Activated CD8-positive, alpha-beta T cell treated with anti-CD3 and anti-CD28 coated beads for 36 hours (primary cell): ENCODE measurements around the gene ZNF407. TPM values are rescaled to one million over a fixed set of nuclear protein-coding genes. Genes with fewer than 3 reads are reported as not detected.

Source experiments
- ATAC-seq: fragments of 200-7000 bp; cut with Tn5 transposase; one replicate; pipeline ENCODE4 v1.10.0; 2021; ENCODE audit warnings: mild to moderate bottlenecking, moderate library complexity
- CTCF ChIA-PET: fragments of 350-600 bp; sonication (Branson Sonifier 250); formaldehyde crosslinking; loops from one replicate; lab custom pipeline; 2021; ENCODE audit warnings: antibody characterized with exemption; lab: Charles Lee
- POLR2A ChIA-PET: fragments of 350-600 bp; sonication (Branson Sonifier 250); formaldehyde crosslinking; loops from one replicate; lab custom pipeline; 2021; ENCODE audit warnings: antibody characterized with exemption; lab: Charles Lee
- DNase-seq: peaks from one replicate; pipeline ENCODE4 v3.0.0-alpha.2; 2020
- H3K27ac Mint-ChIP-seq: one replicate; pipeline ENCODE4 v1.8.0; 2021; ENCODE audit warnings: mild to moderate bottlenecking, mixed read lengths
- H3K27me3 Mint-ChIP-seq: one replicate; pipeline ENCODE4 v1.8.0; 2021; ENCODE audit warnings: mixed read lengths
- H3K36me3 Mint-ChIP-seq: one replicate; pipeline ENCODE4 v1.8.0; 2021; ENCODE audit warnings: low read depth, mixed read lengths
- H3K4me1 Mint-ChIP-seq: one replicate; pipeline ENCODE4 v1.8.0; 2021; ENCODE audit warnings: low read depth, mixed read lengths
- H3K4me3 Mint-ChIP-seq: one replicate; pipeline ENCODE4 v1.8.0; 2021; ENCODE audit warnings: mild to moderate bottlenecking, moderate library complexity, mixed read lengths
- H3K9me3 Mint-ChIP-seq: one replicate; pipeline ENCODE4 v1.8.0; 2021; ENCODE audit warnings: mixed read lengths
- intact Hi-C: fragments of 100-400 bp; cut with micrococcal nuclease; formaldehyde crosslinking; loops from one replicate; pipeline ENCODE4 v1.10.0; 2022
- total RNA-seq, 2 experiments: library from RNA; stranded (reverse); gene quantifications; one replicate each; pipeline ENCODE4 v1.2.3, GENCODE V29; 2021
- TF ChIP-seq, protein P1 (sequence below): fragments of 200-600 bp; IDR thresholded peaks from one replicate; pipeline ENCODE4 v1.8.0; 2022; ENCODE audit warnings: antibody characterized with exemption, mild to moderate bottlenecking

The ZNF407 gene
- total RNA-seq, 2 experiments from 2014 or later, result 9.9 to 10.8 TPM

DNA sequence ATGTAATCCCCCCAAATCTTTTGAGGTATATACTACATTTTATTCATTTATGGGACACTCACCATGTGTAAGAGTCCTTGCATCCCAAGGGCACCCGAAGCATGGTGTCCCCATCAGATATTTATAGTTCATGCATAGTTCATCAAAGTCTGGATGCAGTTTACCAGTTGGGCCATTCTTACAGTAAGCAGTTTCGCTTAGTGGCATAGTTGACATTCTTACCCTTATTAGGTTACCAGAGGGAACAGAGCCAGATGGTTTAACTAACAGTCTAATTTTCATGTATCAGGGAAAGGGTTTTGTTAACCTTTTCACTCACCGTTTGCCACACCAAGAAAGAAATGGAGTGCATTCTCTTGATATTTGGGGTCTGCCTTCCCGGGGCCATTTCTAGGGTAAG lies 7.1 kb downstream of the ZNF407 start:
- Mint-ChIP-seq H3K27ac (no peak overlapping the region), H3K9me3 (no peaks in the 10 kb centered on the region), H3K36me3 (peaks cover 2% of the 10 kb centered on the region), H3K4me1 (peaks cover 13% of the 10 kb centered on the region), H3K27me3 (no peaks in the 10 kb centered on the region), H3K4me3 (no peak overlapping the region)
- ChIA-PET CTCF (no interaction called here), POLR2A (no interaction called here)
- DNase-seq (no peak), ATAC-seq (no peak)
- TF ChIP-seq, protein P1, sequence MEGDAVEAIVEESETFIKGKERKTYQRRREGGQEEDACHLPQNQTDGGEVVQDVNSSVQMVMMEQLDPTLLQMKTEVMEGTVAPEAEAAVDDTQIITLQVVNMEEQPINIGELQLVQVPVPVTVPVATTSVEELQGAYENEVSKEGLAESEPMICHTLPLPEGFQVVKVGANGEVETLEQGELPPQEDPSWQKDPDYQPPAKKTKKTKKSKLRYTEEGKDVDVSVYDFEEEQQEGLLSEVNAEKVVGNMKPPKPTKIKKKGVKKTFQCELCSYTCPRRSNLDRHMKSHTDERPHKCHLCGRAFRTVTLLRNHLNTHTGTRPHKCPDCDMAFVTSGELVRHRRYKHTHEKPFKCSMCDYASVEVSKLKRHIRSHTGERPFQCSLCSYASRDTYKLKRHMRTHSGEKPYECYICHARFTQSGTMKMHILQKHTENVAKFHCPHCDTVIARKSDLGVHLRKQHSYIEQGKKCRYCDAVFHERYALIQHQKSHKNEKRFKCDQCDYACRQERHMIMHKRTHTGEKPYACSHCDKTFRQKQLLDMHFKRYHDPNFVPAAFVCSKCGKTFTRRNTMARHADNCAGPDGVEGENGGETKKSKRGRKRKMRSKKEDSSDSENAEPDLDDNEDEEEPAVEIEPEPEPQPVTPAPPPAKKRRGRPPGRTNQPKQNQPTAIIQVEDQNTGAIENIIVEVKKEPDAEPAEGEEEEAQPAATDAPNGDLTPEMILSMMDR, result no peak
- intact Hi-C loops, result no loop called here

DNA sequence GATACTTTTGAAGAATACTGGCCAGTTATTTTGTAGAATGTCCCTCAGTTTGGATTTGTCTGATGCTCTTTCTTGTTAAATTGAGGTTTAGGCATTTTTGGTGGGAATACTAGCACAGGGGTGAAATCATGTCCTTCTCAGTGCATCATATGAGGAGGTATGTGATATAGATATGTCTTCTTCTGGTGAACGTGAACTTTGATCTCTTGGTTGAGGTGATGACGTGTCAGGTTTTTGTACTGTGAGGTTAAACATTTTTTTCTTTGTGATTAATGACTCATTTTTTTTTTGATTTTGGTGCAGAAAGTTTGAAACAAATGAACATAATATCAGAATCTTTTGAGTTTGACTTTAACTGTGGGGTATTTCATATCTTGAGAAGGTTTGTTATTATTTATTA lies 11.0 kb downstream of the ZNF407 start:
- intact Hi-C loops, result no loop called here
- TF ChIP-seq, protein P1, result no peak

DNA sequence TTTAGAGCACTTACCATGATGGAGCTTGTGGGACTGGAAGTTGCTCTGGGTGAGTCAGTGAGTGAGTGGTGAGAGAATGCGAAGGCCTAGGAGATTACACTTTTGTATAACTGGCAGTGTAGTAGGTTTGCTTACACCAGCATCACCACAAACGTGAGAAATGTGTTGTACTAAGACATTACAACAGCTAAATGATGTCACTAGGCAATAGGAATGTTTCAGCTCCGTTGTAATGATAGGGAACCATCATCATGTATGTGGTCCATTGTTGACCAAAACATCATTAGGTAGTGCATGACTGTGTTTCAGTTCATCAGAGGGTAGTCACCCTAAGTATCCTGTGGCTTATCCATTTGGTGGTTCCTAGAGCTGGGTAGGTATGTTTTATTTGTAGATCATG lies 11.9 kb downstream of the ZNF407 start:
- DNase-seq (no peak), ATAC-seq (peak; percentile 53)
- POLR2A ChIA-PET, result interaction anchor here (0.7 to 1.1 kb wide), 2 partner anchors 11 to 14 kb away, joined by 3 to 4 read pairs; partner anchors contain the start of gene ZNF407
- intact Hi-C loops, result no loop called here
- Mint-ChIP-seq H3K36me3 (peaks cover 5% of the 10 kb centered on the region), H3K4me3 (no peak overlapping the region), H3K9me3 (no peaks in the 10 kb centered on the region), H3K27me3 (no peaks in the 10 kb centered on the region), H3K27ac (no peak overlapping the region), H3K4me1 (peaks cover 21% of the 10 kb centered on the region)
- CTCF ChIA-PET, result interaction anchor here (1.9 kb wide), 1 partner anchor 10 kb away, joined by 5 read pairs; no protein-coding TSS in a partner anchor
- TF ChIP-seq, protein P1, result no peak

More for the DNA sequence above, 11.0 kb downstream of the ZNF407 start:
- DNase-seq (no peak), ATAC-seq (no peak)
- Mint-ChIP-seq H3K36me3 (no peaks in the 10 kb centered on the region), H3K4me1 (peaks cover 21% of the 10 kb centered on the region), H3K9me3 (no peaks in the 10 kb centered on the region), H3K27me3 (no peaks in the 10 kb centered on the region), H3K27ac (no peak overlapping the region), H3K4me3 (no peak overlapping the region)
- CTCF ChIA-PET, result no interaction called here
- POLR2A ChIA-PET, result no interaction called here

DNA sequence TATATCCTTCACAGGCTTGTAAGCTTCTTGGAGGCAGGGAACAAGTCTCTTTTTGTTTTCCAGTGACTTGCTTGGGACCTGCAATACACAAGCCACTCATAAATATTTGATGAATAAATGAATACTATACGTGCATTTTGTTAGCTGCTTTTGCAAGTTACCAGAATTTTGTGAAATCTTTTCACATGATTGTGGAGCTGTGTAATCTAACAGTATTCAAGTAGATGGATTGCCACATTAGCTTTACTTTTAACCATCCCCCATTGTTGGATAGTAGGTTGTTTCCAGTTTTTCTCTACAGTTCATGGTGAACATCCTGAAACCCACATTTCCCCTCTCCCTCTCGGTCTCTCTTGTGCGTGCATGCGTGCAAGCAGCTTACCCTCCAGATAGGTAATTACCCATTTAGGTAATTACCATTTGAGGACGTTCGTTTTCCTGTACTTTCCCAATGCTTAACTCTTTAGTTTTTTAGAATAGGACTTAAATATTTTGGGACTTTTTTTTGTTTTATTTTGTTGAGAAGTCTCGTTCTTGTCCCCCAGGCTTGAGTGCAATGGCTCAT lies 12.5 kb downstream of the ZNF407 start:
- ChIA-PET CTCF (interaction anchor here (1.9 kb wide), 1 partner anchor 11 kb away, joined by 5 read pairs; no protein-coding TSS in a partner anchor), POLR2A (interaction anchor here (0.7 to 1.1 kb wide), 2 partner anchors 12 to 14 kb away, joined by 3 to 4 read pairs; partner anchors contain the start of gene ZNF407)
- Mint-ChIP-seq H3K4me1 (peaks cover 21% of the 10 kb centered on the region), H3K4me3 (no peak overlapping the region), H3K36me3 (peaks cover 5% of the 10 kb centered on the region), H3K27me3 (no peaks in the 10 kb centered on the region), H3K9me3 (no peaks in the 10 kb centered on the region), H3K27ac (no peak overlapping the region)
- ATAC-seq (no peak), DNase-seq (no peak)
- intact Hi-C loops, result no loop called here
- TF ChIP-seq, protein P1, result no peak

DNA sequence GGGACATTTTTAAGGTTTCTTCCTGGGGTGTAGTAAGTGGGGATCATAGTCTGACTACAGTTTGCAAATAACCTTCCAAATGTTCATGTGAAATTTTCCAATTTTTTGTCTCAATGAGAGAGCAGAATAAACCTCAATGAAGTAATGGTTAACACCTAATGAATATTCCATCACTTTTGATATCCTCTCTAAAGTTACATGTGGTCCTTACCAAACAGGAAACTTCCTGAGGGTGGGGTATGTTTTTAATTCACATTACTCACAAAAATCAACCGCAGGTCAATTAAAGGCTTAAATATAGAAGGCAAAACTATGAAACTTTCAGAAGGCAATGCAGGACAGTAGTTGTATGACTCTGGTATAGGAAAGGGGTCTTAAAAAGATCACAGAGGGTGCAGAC lies 13.2 kb downstream of the ZNF407 start:
- H3K36me3 Mint-ChIP-seq, result peaks cover 5% of the 10 kb centered on the region
- intact Hi-C loops, result no loop called here
- TF ChIP-seq, protein P1, result no peak
- POLR2A ChIA-PET, result interaction anchor here (0.6 to 1.8 kb wide), 2 partner anchors 11 to 12 kb away, joined by 3 to 5 read pairs; no protein-coding TSS in a partner anchor
- ATAC-seq (no peak), DNase-seq (no peak)
- H3K4me1 Mint-ChIP-seq, result peaks cover 21% of the 10 kb centered on the region
- no peaks in the 10 kb centered on the region for H3K27me3 Mint-ChIP-seq
- CTCF ChIA-PET, result interaction anchor here (1.9 kb wide), 1 partner anchor 11 kb away, joined by 5 read pairs; no protein-coding TSS in a partner anchor
- H3K4me3 Mint-ChIP-seq, result no peak overlapping the region
- no peaks in the 10 kb centered on the region for H3K9me3 Mint-ChIP-seq
- H3K27ac Mint-ChIP-seq, result no peak overlapping the region
